H1 (cell line): ENCODE results near the gene NSUN6.

Source experiments
- BACH1 ChIP-seq: IDR thresholded peaks from 2 replicates; pipeline ENCODE4 v1.6.1; 2012; ENCODE audit warnings: low read length, improper control_type of control experiment
- CREB1 ChIP-seq: IDR thresholded peaks from 2 replicates; pipeline ENCODE4 v1.6.1; 2012; ENCODE audit warnings: inconsistent platforms
- CTCF ChIP-seq, 3 experiments: IDR thresholded peaks; 1 replicate in 2 of 3; 2 replicates in 1 of 3; pipeline versions ENCODE4 v1.5.1 to v1.6.1; 2011; ENCODE audit warnings: low read length in 3 of 3, mild to moderate bottlenecking in 3 of 3, inconsistent platforms in 2 of 3, low read depth in 1 of 3, moderate library complexity in 1 of 3; ENCODE audit not compliant: insufficient read depth in 1 of 3; ENCODE audit errors: control extremely low read depth in 1 of 3
- EZH2 ChIP-seq: fragments of 200-600 bp; sonication (generic); IDR thresholded peaks from 2 replicates; pipeline ENCODE4 v1.7.1; 2012; ENCODE audit warnings: low read depth, mild to moderate bottlenecking, moderate library complexity, low read length, inconsistent platforms; ENCODE audit not compliant: severe bottlenecking
- RBBP5 ChIP-seq: IDR thresholded peaks from 2 replicates; pipeline ENCODE4 v1.7.1; 2012; ENCODE audit warnings: low read depth, mild to moderate bottlenecking, inconsistent platforms, low read length, moderate library complexity, borderline replicate concordance
- ZNF274 ChIP-seq: IDR thresholded peaks from 2 replicates; pipeline ENCODE4 v1.7.0; 2012; ENCODE audit warnings: low read length, borderline replicate concordance; ENCODE audit errors: extremely low read depth

GRCh38 chr10:18680754-18681153, 29.4 kb upstream of the NSUN6 start:
- TF ChIP-seq RBBP5 (no peak), CREB1 (no peak), BACH1 (no peak), ZNF274 (no peak), CTCF (IDR thresholded peaks at IDR 0.05; ENCODE audit: control extremely low read depth in 1 of 3, insufficient read depth in 1 of 3, low read depth in 1 of 3, low read length in 3 of 3) (no peak), EZH2 (no peak)
